DMS153 (cell line): Measurements from ENCODE around the gene FRMD4B.

Source experiments
- DNase-seq: peaks from one replicate; lab custom pipeline; 2025; lab: John Stamatoyannopoulos, UW

FRMD4B gene

DNA sequence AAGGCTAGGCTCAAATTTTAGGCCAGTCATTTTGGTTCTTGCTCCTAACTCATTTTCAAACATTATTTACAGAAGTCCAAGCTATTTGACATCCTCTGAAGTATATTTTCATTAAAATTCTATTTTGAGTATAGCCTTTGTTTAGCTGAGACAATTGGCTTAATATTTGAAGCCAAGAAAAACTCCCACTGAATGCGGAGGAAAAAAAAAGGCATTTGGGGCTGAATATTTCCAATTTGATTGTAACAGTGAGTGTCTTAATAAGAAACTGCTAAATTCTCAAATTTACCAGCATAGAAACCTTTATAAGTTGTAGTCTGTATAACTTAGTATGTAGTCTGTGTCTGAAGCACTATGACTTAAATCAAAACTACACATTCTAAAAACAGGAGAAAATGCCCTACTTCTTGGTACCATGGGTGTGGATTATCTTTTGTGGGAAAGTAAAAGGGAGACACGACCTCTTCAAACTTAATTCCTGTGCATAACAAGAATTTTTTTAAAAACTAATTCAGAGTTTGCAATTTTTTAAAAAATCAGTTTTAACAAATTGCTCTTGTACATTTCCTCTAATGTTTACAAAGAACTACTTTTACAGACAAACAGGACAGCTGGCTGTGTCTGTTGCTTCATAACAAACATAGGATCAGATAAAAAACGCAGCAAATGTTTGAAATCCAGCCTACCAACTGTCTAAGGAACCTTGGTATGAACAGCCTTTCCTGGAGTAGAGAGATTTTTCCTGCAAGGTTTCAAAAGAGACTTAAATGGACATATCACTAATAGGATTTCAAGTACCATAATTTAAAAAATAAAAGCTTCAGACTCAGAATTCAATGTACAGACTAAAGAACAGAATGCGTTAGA is 210.8 kb downstream of the FRMD4B start:
- DNase-seq: no peak

- DNase-seq: no peak
Observed at GRCh38 chr3:69174445-69174844, 211.4 kb downstream of the FRMD4B start.

- DNase-seq: no peak
Observed at GRCh38 chr3:69172058-69172457, 213.8 kb downstream of the FRMD4B start.

GRCh38 chr3:69166446-69166845 is 219.4 kb downstream of the FRMD4B start:
- no peak for DNase-seq

DNA sequence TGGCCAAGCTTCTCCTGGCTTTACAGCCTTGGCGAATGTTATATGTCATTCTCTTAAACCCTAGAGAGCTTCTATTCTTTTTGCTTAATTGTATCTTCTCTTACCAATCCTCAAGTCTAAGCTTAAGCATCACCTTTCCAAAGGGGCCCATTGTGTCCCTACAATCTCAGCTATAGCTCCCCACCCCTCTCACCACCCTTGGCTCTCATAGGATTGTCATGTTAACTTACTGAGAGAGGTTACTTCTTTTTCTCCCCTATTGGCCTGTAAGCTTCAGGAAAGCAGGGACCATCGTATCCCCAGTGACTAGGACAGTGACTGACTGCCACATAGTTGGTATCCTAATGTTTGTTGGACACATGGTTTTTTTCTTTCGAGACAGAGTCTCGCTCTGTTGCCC is 220.1 kb downstream of the FRMD4B start:
- DNase-seq: no peak

DNA sequence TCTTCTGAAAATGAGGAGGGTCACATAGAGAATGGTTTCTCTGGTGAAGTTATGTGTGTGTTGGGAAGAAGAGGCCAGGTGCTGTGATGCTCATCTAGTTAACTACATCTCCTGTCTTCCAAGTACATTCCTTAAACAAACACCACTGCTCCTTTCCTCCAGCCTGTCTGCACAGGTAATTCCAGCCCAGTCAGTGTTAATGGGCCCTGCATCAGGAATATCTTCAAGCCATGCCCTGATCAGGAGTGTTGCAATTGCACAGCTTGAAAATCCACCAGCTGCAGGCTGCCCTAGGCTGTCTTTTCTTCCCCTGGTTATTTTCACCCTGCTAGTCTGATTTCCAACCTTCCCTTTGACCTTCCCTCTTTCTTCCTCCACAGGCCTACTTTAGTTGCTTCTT is 221.6 kb downstream of the FRMD4B start:
- no peak for DNase-seq

GRCh38 chr3:69162308-69162980 is 223.4 kb downstream of the FRMD4B start:
- no peak for DNase-seq

- DNase-seq: no peak
Observed at GRCh38 chr3:69161587-69162307, 224.1 kb downstream of the FRMD4B start.

DNA sequence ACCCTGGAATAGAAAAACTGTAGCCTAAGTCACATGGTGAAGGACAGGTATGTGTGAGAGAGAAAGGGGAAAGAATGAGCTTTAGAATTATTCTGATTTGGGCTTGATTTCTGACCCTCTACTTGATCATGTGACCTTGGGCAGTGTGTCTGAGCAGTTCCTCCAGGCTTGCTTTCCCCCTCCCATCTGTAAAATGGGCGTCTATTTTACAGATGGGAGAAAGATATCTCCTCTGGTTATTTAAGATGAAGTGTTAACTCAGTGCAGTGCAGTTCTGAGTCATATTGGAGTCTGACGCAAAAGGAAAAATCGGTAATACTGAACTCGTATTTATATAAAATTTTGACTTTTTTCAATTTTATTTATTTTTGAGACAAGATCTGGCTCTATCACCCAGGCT is 225.4 kb downstream of the FRMD4B start:
- no peak for DNase-seq

GRCh38 chr3:69160107-69160506 is 225.8 kb downstream of the FRMD4B start:
- no peak for DNase-seq

DNA sequence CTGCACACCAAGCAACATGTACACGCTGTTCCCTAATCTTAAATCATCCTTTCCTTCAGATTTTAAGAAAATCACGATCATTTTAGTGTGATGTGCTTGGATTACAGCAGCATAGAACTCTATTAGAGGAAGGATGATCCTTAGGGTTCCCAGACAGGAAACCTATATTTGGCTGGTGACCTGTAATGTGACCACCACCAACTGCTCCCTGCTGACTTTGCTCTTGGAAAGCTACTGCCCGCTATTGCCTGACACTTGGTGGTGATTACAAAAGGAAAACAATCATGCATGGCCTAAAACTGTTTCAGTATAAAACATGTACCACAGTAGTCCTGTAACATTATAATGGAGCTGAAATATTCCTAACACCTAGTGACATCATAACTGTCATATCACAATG is 236.3 kb downstream of the FRMD4B start:
- DNase-seq: no peak

DNA sequence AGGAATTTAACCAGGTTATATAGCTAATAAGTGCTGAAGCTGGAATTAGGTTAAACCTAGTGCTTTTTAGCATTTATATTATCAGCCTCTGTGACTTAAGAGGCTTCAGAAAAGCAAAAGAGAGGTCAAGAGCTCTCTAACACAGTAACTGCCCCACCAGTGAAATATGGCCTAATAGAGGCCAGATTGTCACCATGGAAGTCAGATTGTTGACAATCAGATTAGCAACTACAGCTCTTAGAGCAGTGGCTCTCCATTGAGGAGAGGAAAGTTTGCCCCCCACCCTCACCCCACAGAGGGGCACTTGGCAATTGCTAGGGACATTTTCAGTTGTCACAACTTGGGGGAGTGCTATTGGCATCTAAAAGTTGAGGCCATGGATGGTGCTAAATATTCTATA is 240.2 kb downstream of the FRMD4B start:
- no peak for DNase-seq

DNA sequence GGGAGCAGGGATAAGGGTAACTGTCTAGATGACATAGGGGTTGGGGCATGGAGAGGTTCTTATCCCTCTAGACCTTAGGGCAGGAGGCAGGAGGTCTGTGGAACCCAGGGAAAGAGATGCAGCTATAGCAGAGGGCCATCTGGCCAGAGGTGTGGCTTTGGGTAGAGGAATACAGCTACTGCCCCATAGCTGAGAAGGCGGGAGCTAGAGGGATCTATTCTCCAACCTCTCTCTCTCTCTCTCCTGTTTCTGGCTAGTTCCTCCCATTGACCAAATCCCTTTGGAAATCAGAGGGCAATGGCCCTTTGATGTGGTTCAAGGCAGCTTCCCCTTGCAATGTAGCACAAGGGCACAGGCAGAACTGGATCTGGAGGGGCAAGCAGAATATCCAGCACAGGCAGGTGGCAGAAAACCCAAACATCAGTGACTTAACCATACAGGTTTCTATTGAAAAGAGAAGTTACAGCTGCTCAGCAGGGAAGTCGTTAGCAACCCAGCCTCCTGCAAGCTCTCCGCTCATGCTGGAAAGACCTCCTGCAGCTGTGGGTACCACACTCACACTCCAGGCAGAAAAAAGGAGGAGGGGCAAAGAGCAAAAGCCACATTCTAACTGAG is 241.2 kb downstream of the FRMD4B start:
- DNase-seq: no peak

DNA sequence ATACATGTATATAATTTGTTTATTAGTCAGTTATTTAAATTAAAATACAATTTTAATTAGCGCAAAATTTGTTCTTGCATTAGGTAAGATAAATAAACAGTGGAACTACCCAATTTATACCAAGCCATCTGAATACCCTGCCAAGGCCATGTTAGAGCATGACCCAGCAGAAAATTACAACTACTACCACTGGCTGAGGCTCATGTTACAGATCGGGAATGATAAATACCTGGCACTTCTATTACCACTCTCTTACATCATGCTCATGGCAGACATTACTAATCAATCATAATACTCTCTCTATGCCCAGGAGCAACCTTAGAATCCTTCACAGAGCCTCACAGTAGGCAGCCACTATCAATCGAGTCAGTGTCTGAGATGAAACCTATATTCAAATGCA is 242.3 kb downstream of the FRMD4B start:
- no peak for DNase-seq

DNA sequence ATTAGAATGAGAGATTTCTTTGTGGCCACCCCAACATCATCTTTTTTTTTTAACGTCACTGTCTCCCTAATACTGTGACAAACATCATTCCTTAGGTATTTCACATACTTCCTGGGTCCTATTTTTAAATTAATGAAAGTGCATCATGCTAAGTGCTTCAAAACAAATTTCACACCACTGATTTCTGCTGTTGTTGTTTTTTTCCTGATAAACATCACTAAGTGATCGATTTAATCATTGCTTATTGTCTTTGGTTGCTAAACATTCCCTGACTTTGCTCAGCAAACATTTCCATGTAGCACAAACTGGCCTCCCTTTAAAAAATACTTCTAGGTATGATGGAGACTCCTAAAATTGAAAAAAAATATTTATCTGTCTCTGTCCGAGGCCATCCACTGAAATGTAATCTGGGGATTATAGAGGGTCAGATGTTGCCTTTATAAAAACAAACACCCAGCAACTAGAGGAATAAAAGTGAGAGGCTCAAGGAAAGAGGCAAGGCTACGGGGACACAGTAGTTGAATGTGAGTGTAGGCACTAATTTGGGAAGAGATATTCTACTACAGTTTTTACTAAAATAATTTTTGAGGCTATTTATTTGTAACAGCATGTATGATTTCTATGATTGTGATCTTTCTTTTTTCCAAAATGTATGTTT is 243.0 kb downstream of the FRMD4B start:
- no peak for DNase-seq

DNA sequence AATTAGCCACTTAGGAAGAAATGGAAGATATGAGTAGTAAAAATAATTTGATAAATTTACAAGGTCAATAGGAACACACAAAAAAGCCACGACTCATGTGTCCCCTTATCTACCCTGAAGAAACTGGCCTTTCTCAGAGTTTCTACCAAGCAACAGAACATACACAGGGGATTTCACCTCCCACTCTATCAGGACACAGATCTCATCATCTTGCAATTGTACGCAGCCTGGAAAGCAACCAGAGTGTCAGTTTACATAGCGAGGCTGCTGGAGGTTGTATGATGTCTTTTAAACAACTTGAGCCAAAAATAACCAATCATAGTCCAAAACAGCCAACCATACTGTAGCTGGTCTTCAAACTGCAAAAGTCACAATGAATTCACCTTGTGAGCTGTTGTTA is 243.8 kb downstream of the FRMD4B start:
- no peak for DNase-seq

- no peak for DNase-seq
Observed at GRCh38 chr3:69141313-69141712, 244.6 kb downstream of the FRMD4B start.

DNA sequence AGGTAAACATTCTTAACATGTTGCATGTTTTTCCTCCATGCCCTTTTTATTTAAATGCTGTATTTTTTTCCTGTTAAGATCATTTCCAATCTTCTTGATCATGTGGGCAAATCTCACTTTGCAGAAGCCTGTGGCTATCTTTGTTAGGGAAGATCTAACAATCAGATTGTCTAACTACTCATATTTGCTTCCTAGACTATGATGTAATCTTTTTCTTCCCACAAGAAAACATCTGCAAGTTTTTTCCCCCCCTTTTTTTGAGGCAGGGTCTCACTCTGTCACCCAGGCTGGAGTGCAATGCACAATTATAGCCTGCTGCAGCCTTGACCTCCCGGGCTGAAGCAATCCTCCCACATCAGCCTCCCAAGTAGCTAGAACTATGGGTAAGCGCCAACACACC is 248.5 kb downstream of the FRMD4B start:
- DNase-seq: no peak

- DNase-seq: no peak
Observed at GRCh38 chr3:69137005-69137404, 248.9 kb downstream of the FRMD4B start.

DNA sequence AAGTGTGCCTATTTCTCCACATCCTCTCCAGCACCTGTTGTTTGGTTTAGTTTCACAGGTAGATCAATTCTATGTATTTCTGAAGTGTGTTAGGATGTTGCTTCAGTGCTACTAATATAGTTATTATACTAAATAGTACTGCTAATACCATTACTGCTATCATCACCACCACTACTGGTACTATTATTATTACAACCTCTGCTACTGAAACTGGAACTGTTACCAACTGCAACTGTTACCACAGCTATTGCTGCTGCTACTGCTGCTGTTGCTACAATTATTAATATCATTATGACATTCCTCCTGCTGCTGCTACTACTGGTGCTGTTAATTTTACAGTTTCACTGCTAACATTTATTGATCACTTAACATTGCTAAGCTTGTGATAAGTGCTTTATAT is 255.2 kb downstream of the FRMD4B start:
- DNase-seq: no peak

- no peak for DNase-seq
Observed at GRCh38 chr3:69129531-69129930, 256.4 kb downstream of the FRMD4B start.

DNA sequence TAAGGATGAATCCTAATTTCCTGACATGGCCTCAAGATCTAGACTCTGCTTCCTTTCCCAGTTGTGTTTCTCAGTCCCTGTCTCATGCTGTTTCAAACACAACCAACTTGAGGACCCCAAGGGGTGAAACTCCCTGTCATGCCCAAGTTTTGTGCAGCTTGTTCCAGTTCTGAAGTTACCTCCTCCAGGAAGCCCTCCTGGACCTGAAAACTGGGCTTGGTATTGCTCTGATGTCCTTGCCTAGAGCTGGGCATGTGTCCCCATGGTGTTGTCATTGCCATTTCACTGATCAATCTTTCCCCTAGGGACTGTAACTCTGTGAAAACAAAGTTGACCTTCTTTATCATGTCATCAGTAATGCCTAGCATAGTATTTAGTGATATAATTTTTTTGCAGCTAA is 257.4 kb downstream of the FRMD4B start:
- DNase-seq: no peak
